Measurements from ENCODE around the gene DIRAS2. TPM values are rescaled to one million over a fixed set of nuclear protein-coding genes. Genes with fewer than 3 reads are reported as not detected.

The DIRAS2 gene
- polyA plus RNA-seq, 3 donors = not detected

DNA sequence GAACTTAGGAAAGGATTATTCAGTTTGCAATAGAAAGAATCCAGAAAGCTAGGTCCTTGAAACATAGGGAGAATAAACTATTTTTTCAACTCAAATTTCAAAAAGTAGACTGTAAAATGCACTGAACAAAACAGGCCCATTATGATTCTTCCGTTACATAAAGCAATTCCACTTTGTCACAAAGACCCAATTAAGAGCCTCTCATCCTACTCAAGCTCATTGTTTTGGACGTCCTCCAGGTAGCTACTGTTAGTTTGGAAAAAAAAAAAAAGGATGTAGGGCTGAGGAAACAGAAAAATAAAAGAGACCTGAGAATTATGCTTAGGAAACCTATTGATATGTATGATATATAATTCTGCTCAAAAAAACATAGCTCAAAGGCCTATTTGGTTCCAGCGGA, 74.0 kb downstream of the DIRAS2 start:
- WGBS (ENCODE audit: insufficient coverage) = no CpG with 5 or more reads among the region's 3 CpGs
- TF ChIP-seq, protein P1, sequence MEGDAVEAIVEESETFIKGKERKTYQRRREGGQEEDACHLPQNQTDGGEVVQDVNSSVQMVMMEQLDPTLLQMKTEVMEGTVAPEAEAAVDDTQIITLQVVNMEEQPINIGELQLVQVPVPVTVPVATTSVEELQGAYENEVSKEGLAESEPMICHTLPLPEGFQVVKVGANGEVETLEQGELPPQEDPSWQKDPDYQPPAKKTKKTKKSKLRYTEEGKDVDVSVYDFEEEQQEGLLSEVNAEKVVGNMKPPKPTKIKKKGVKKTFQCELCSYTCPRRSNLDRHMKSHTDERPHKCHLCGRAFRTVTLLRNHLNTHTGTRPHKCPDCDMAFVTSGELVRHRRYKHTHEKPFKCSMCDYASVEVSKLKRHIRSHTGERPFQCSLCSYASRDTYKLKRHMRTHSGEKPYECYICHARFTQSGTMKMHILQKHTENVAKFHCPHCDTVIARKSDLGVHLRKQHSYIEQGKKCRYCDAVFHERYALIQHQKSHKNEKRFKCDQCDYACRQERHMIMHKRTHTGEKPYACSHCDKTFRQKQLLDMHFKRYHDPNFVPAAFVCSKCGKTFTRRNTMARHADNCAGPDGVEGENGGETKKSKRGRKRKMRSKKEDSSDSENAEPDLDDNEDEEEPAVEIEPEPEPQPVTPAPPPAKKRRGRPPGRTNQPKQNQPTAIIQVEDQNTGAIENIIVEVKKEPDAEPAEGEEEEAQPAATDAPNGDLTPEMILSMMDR (IDR thresholded peaks at IDR 0.05) = no peak

DNA sequence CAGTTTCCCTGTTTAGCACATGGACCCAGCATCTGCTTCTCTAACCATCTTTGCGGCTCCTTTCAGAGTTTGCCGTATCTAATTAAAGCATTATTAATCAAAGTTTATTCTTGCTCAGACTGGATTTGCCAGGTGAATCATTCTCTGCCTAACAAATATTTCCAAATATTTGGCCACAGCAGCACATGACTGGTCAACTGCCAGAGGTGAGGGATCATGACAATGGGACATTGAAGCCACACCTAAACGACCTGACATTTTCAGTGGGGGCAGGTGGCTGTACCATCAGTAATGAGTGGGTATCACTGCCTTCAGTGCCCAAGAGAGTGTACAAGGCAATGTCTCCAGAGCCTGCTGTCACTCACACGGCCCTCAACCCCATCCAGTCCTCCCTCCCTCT, 80.4 kb downstream of the DIRAS2 start:
- H3K4me3 Mint-ChIP-seq = no peak overlapping the region
- no peak overlapping the region for H3K27ac ChIP-seq (ENCODE audit: low read depth in 1 of 2, low read length in 2 of 2)
- H3K9me3 Mint-ChIP-seq = peaks cover 0 to 4% (median 0%) of the 10 kb centered on the region in 7 donors
- no peak overlapping the region for H3K4me3 ChIP-seq (replicated peaks in 1 of 3; ENCODE audit: low read depth in 2 of 3, low read length in 3 of 3)
- H2AFZ ChIP-seq (ENCODE audit: insufficient read depth, low read depth, low read length, poor library complexity, severe bottlenecking) = no peak overlapping the region
- H4K20me1 ChIP-seq (ENCODE audit: insufficient read depth, low read length) = no peaks in the 10 kb centered on the region
- no peaks in the 10 kb centered on the region for H3K4me1 ChIP-seq (ENCODE audit: control insufficient read depth in 1 of 2, insufficient read depth in 2 of 2, low read length in 2 of 2)
- TF ChIP-seq, protein P1 (IDR thresholded peaks at IDR 0.05) = no peak
- H3K27ac Mint-ChIP-seq = no peak overlapping the region
- 95% methylated on average over 4 of the region's 4 CpGs for WGBS (ENCODE audit: insufficient coverage)
- no peak for DNase-seq
- H3K9me3 ChIP-seq (replicated peaks in 1 of 2; ENCODE audit: control insufficient read depth in 1 of 2, insufficient read depth in 1 of 2, low read length in 2 of 2) = no peaks in the 10 kb centered on the region
- no peaks in the 10 kb centered on the region for H3K79me2 ChIP-seq (ENCODE audit: insufficient read depth, low read length)
- no peak overlapping the region for H3K4me2 ChIP-seq (replicated peaks; ENCODE audit: extremely low read depth, low read length, poor library complexity, severe bottlenecking)
- no peaks in the 10 kb centered on the region for H3K36me3 ChIP-seq (replicated peaks in 1 of 2; ENCODE audit: control insufficient read depth in 1 of 2, insufficient read depth in 2 of 2, low read length in 2 of 2)
- peaks cover 2 to 13% (median 5%) of the 10 kb centered on the region in 3 donors for H3K27me3 Mint-ChIP-seq (ENCODE audit: low read depth in 3 of 3)
- H3K4me1 Mint-ChIP-seq = peaks cover 4% of the 10 kb centered on the region
- intact Hi-C loops (cut with micrococcal nuclease) = no loop called here
- no peaks in the 10 kb centered on the region for H3K36me3 Mint-ChIP-seq
- H3K27me3 ChIP-seq (ENCODE audit: control insufficient read depth in 2 of 2, insufficient read depth in 2 of 2, low read length in 2 of 2) = peaks cover 0 to 8% of the 10 kb centered on the region in 2 donors
- no peak overlapping the region for H3K9ac ChIP-seq (ENCODE audit: insufficient read depth, low read length, poor library complexity, severe bottlenecking)

More for the DNA sequence above, 74.0 kb downstream of the DIRAS2 start:
- Mint-ChIP-seq H3K9me3 (peaks cover 0 to 5% (median 0%) of the 10 kb centered on the region in 7 donors), H3K27ac (no peak overlapping the region), H3K36me3 (no peaks in the 10 kb centered on the region), H3K27me3 (ENCODE audit: low read depth in 3 of 3) (peaks cover 5 to 35% (median 6%) of the 10 kb centered on the region in 3 donors), H3K4me1 (peaks cover 9% of the 10 kb centered on the region), H3K4me3 (no peak overlapping the region)
- H3K36me3 ChIP-seq (replicated peaks in 1 of 2; ENCODE audit: control insufficient read depth in 1 of 2, insufficient read depth in 2 of 2, low read length in 2 of 2) = no peaks in the 10 kb centered on the region
- no peaks in the 10 kb centered on the region for H3K79me2 ChIP-seq (ENCODE audit: insufficient read depth, low read length)
- H3K4me3 ChIP-seq (replicated peaks in 1 of 3; ENCODE audit: low read depth in 2 of 3, low read length in 3 of 3) = no peak overlapping the region
- no peak overlapping the region for H2AFZ ChIP-seq (ENCODE audit: insufficient read depth, low read depth, low read length, poor library complexity, severe bottlenecking)
- no peak overlapping the region for H3K4me2 ChIP-seq (replicated peaks; ENCODE audit: extremely low read depth, low read length, poor library complexity, severe bottlenecking)
- no peak overlapping the region for H3K9ac ChIP-seq (ENCODE audit: insufficient read depth, low read length, poor library complexity, severe bottlenecking)
- H3K4me1 ChIP-seq (ENCODE audit: control insufficient read depth in 1 of 2, insufficient read depth in 2 of 2, low read length in 2 of 2) = peaks cover 0 to 7% of the 10 kb centered on the region in 2 donors
- no peaks in the 10 kb centered on the region for H4K20me1 ChIP-seq (ENCODE audit: insufficient read depth, low read length)
- no peak for DNase-seq
- peaks cover 0 to 50% of the 10 kb centered on the region in 2 donors for H3K27me3 ChIP-seq (ENCODE audit: control insufficient read depth in 2 of 2, insufficient read depth in 2 of 2, low read length in 2 of 2)
- intact Hi-C loops (cut with micrococcal nuclease) = no loop called here
- no peaks in the 10 kb centered on the region for H3K9me3 ChIP-seq (replicated peaks in 1 of 2; ENCODE audit: control insufficient read depth in 1 of 2, insufficient read depth in 1 of 2, low read length in 2 of 2)
- no peak overlapping the region for H3K27ac ChIP-seq (ENCODE audit: low read depth in 1 of 2, low read length in 2 of 2)

Other genes starting within 250 kb of the DIRAS2 start
- 100 to 1,000 TPM in 2 of 3 donors, 10 to 100 TPM in 1; 51.1 to 186 (median 177) TPM for gene SYK, start 159.0 kb upstream of the DIRAS2 start, polyA plus RNA-seq